CD14-positive monocyte (primary cell): ENCODE data around the gene NOTCH3. TPM values are rescaled to one million over a fixed set of nuclear protein-coding genes. Genes with fewer than 3 reads are reported as not detected.

Source experiments
- DNase-seq, 3 donors: peaks; one replicate each; pipeline ENCODE4 v3.0.0-alpha.2; 2011 to 2022
- H2AFZ ChIP-seq: 2 replicates; pipeline ENCODE4 v1.6.0; 2012; ENCODE audit warnings: mild to moderate bottlenecking, low read depth, low read length, inconsistent platforms; ENCODE audit not compliant: insufficient read depth, poor library complexity, severe bottlenecking
- H3K27ac ChIP-seq, 2 donors: 1 replicate in 1 of 2; 2 replicates in 1 of 2; pipeline ENCODE4 v1.5.1; 2012 to 2013; ENCODE audit warnings: low read length in 2 of 2, control low read depth in 1 of 2, inconsistent platforms in 1 of 2, low read depth in 1 of 2, mild to moderate bottlenecking in 1 of 2
- H3K27me3 ChIP-seq, 2 donors: one replicate each; pipeline versions ENCODE4 v1.6.0 to v1.6.1; 2011 to 2013; ENCODE audit warnings: low read length in 2 of 2; ENCODE audit not compliant: control insufficient read depth in 2 of 2, insufficient read depth in 2 of 2
- H3K36me3 ChIP-seq, 2 donors: replicated peaks in 1 of 2; 1 replicate in 1 of 2; 2 replicates in 1 of 2; pipeline versions ENCODE4 v1.5.1 to v1.6.1; 2012 to 2013; ENCODE audit warnings: low read length in 2 of 2, control low read depth in 1 of 2, inconsistent platforms in 1 of 2, mild to moderate bottlenecking in 1 of 2; ENCODE audit not compliant: insufficient read depth in 2 of 2, control insufficient read depth in 1 of 2
- H3K4me1 ChIP-seq, 2 donors: 1 replicate in 1 of 2; 2 replicates in 1 of 2; pipeline versions ENCODE4 v1.5.1 to v1.6.1; 2012 to 2013; ENCODE audit warnings: low read length in 2 of 2, control low read depth in 1 of 2, inconsistent platforms in 1 of 2, mild to moderate bottlenecking in 1 of 2, moderate library complexity in 1 of 2; ENCODE audit not compliant: insufficient read depth in 2 of 2, control insufficient read depth in 1 of 2
- H3K4me2 ChIP-seq: replicated peaks from 2 replicates; pipeline ENCODE3; 2012; ENCODE audit warnings: low read length, moderate library complexity, mild to moderate bottlenecking; ENCODE audit not compliant: poor library complexity, severe bottlenecking; ENCODE audit errors: extremely low read depth
- H3K4me3 ChIP-seq, 3 experiments: fragments of 200-600 bp in 1 of 3; sonication (generic) in 1 of 3; replicated peaks in 1 of 3; 1 replicate in 2 of 3; 2 replicates in 1 of 3; pipeline ENCODE4 v1.5.1; 2011 to 2013; ENCODE audit warnings: low read length in 3 of 3, mild to moderate bottlenecking in 3 of 3, control low read depth in 2 of 3, low read depth in 2 of 3, inconsistent platforms in 1 of 3, moderate library complexity in 1 of 3
- H3K79me2 ChIP-seq: 2 replicates; pipeline ENCODE4 v1.6.0; 2012; ENCODE audit warnings: mild to moderate bottlenecking, control low read depth, inconsistent platforms, low read length, moderate library complexity; ENCODE audit not compliant: insufficient read depth
- H3K9ac ChIP-seq: 2 replicates; pipeline ENCODE4 v1.6.0; 2017; ENCODE audit warnings: low read length, mild to moderate bottlenecking; ENCODE audit not compliant: insufficient read depth, poor library complexity, severe bottlenecking
- H3K9me3 ChIP-seq, 2 donors: replicated peaks in 1 of 2; 1 replicate in 1 of 2; 2 replicates in 1 of 2; pipeline versions ENCODE4 v1.5.1 to v1.6.1; 2012 to 2013; ENCODE audit warnings: low read length in 2 of 2, control low read depth in 1 of 2; ENCODE audit not compliant: control insufficient read depth in 1 of 2, insufficient read depth in 1 of 2
- H4K20me1 ChIP-seq: 2 replicates; pipeline ENCODE4 v1.6.0; 2012; ENCODE audit warnings: mild to moderate bottlenecking, low read length, control low read depth, moderate library complexity; ENCODE audit not compliant: insufficient read depth
- H3K27ac Mint-ChIP-seq, 7 donors: one replicate each; pipeline ENCODE4 v1.8.0; 2020; ENCODE audit warnings: mild to moderate bottlenecking in 7 of 7, mixed read lengths in 7 of 7, moderate library complexity in 6 of 7, inconsistent platforms in 2 of 7
- H3K27me3 Mint-ChIP-seq, 3 donors: one replicate each; pipeline ENCODE4 v1.8.0; 2021 to 2022; ENCODE audit warnings: low read depth in 3 of 3, mild to moderate bottlenecking in 3 of 3, mixed read lengths in 3 of 3, moderate library complexity in 3 of 3, inconsistent platforms in 1 of 3
- H3K36me3 Mint-ChIP-seq, 2 donors: one replicate each; pipeline ENCODE4 v1.8.0; 2020; ENCODE audit warnings: mixed read lengths in 2 of 2, inconsistent platforms in 1 of 2, mild to moderate bottlenecking in 1 of 2
- H3K4me1 Mint-ChIP-seq: one replicate; pipeline ENCODE4 v1.8.0; 2020; ENCODE audit warnings: mild to moderate bottlenecking, mixed read lengths
- H3K4me3 Mint-ChIP-seq, 2 donors: one replicate each; pipeline ENCODE4 v1.8.0; 2020; ENCODE audit warnings: mild to moderate bottlenecking in 2 of 2, mixed read lengths in 2 of 2, moderate library complexity in 1 of 2
- H3K9me3 Mint-ChIP-seq, 7 donors: one replicate each; pipeline ENCODE4 v1.8.0; 2020 to 2022; ENCODE audit warnings: mixed read lengths in 7 of 7, mild to moderate bottlenecking in 6 of 7, moderate library complexity in 6 of 7, inconsistent platforms in 2 of 7
- WGBS: methylation state at CpG from one replicate; pipeline ENCODE4 v1.1.5; 2013; ENCODE audit warnings: missing lambda C conversion rate; ENCODE audit not compliant: insufficient coverage; 5-methylcytosine and 5-hydroxymethylcytosine counted together
- intact Hi-C, 2 donors: fragments of 100-400 bp; cut with micrococcal nuclease; formaldehyde crosslinking; loops; one replicate each; pipeline versions ENCODE4 v1.15.0 to v1.15.1; 2023
- polyA plus RNA-seq, 3 donors: library from polyadenylated mRNA; depleted of rRNA in 1 of 3; unstranded in 2 of 3; stranded (reverse) in 1 of 3; fragments of 300-500 nt in 2 of 3; fragments of >200 nt in 1 of 3; fragmentation: Illumina TruSeq in 2 of 3; gene quantifications; 1 replicate in 2 of 3; 2 replicates in 1 of 3; pipeline ENCODE4 v1.2.3, GENCODE V29; 2012 to 2021
- TF ChIP-seq, protein P1 (sequence below): fragments of 200-600 bp; IDR thresholded peaks from one replicate; pipeline ENCODE4 v1.8.0; 2022; ENCODE audit warnings: antibody characterized with exemption, mild to moderate bottlenecking

The NOTCH3 gene
- polyA plus RNA-seq, 3 donors = 0.05 to 0.51 TPM; not detected in 1

DNA sequence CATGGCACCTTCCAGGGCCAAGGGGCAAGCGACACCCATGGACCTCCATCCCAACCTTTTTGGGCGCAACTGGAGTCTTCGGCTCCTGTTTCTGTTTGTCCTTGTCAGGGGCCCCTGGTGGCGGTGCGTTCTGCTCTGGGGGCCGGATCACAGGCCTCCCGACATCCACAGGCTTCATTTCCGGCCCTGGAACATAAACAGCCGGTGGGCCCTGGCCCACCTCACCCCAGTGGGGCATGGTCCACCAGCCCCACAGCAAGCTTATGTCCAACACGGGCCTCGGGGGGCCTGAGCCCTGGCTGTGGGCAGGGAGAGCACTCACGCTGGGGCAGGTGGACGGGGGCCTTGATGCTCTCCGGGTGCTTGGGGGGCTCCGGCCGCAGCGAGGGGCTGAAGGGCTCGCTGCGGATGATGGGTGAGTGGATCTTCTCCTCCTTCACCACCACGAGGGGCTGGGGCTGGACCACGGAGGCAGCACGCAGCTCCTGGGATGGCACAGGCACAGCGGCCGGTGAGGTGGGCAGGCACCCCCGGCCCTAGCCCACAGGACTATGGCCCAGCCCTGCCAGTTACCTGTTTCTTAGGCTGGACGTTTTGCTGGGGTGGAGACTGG is 38.6 kb upstream of the NOTCH3 start:
- Mint-ChIP-seq H3K4me1 (peaks cover 7% of the 10 kb centered on the region), H3K27me3 (peaks cover 2 to 6% (median 4%) of the 10 kb centered on the region in 3 donors), H3K9me3 (peaks cover 0 to 2% (median 0%) of the 10 kb centered on the region in 7 donors), H3K36me3 (peaks cover 61 to 91% of the 10 kb centered on the region in 2 donors), H3K4me3 (peak overlapping the region in 1 of 2 donors; percentile 5), H3K27ac (peak overlapping the region in 1 of 7 donors; percentile 57)
- Histone ChIP-seq H3K4me3 (no peak overlapping the region), H3K36me3 (peaks cover 71 to 83% of the 10 kb centered on the region in 2 donors), H3K4me2 (no peak overlapping the region), H3K27me3 (no peaks in the 10 kb centered on the region), H3K4me1 (peaks cover 0 to under 1% of the 10 kb centered on the region in 2 donors), H4K20me1 (peaks cover 57% of the 10 kb centered on the region), H3K9me3 (no peaks in the 10 kb centered on the region), H2AFZ (no peak overlapping the region), H3K9ac (no peak overlapping the region), H3K27ac (no peak overlapping the region), H3K79me2 (no peaks in the 10 kb centered on the region)
- TF ChIP-seq, protein P1, sequence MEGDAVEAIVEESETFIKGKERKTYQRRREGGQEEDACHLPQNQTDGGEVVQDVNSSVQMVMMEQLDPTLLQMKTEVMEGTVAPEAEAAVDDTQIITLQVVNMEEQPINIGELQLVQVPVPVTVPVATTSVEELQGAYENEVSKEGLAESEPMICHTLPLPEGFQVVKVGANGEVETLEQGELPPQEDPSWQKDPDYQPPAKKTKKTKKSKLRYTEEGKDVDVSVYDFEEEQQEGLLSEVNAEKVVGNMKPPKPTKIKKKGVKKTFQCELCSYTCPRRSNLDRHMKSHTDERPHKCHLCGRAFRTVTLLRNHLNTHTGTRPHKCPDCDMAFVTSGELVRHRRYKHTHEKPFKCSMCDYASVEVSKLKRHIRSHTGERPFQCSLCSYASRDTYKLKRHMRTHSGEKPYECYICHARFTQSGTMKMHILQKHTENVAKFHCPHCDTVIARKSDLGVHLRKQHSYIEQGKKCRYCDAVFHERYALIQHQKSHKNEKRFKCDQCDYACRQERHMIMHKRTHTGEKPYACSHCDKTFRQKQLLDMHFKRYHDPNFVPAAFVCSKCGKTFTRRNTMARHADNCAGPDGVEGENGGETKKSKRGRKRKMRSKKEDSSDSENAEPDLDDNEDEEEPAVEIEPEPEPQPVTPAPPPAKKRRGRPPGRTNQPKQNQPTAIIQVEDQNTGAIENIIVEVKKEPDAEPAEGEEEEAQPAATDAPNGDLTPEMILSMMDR = no peak
- no peak for DNase-seq
- WGBS = 98% methylated on average over 18 of the region's 26 CpGs
- intact Hi-C loops = no loop called here

DNA sequence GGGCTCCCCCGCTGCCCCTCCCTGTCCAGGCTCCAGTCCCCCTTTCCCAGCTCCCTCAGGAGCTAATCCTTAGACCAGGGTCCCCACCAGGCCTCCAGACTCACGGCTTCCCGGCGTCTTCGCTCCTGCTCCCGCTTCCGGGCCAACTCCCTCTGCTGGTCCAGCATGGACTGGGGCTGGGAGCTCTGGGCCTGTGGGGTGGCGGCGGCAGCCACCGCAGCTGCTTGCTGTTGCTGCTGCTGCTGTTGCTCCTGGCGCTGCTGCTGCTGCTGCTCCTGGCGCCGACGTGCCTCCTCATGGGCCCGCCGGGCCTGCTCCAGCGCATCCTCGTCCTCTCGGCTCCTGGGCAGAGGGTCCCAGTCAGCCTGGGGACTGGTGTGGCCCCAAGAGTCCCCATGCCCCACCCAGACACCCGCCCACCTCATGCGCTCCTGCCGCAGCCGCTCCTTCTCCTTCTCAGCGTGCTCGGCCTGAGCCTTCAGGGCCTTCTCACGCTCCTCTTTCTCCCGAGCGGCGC is 37.9 kb upstream of the NOTCH3 start:
- Histone ChIP-seq H3K9ac (no peak overlapping the region), H3K4me1 (peaks cover 7 to 8% of the 10 kb centered on the region in 2 donors), H3K27ac (no peak overlapping the region), H3K36me3 (peaks cover 64 to 76% of the 10 kb centered on the region in 2 donors), H4K20me1 (peaks cover 50% of the 10 kb centered on the region), H3K4me3 (no peak overlapping the region), H3K79me2 (no peaks in the 10 kb centered on the region), H3K27me3 (no peaks in the 10 kb centered on the region), H2AFZ (no peak overlapping the region), H3K4me2 (no peak overlapping the region), H3K9me3 (no peaks in the 10 kb centered on the region)
- H3K9me3 Mint-ChIP-seq = peaks cover 0 to 2% (median 0%) of the 10 kb centered on the region in 7 donors
- H3K36me3 Mint-ChIP-seq = peaks cover 58 to 84% of the 10 kb centered on the region in 2 donors
- 98% methylated on average over 20 of the region's 29 CpGs for WGBS
- peaks cover 2 to 9% (median 8%) of the 10 kb centered on the region in 3 donors for H3K27me3 Mint-ChIP-seq
- intact Hi-C loops = no loop called here
- H3K4me3 Mint-ChIP-seq = no peak overlapping the region
- DNase-seq = no peak
- H3K4me1 Mint-ChIP-seq = peaks cover 15% of the 10 kb centered on the region
- TF ChIP-seq, protein P1 = no peak
- H3K27ac Mint-ChIP-seq = no peak overlapping the region
